Measurements from ENCODE around the gene RNF144B. TPM values are rescaled to one million over a fixed set of nuclear protein-coding genes. Genes with fewer than 3 reads are reported as not detected.

Gene RNF144B
- total RNA-seq, 1 donor from 2014 or later = 10.2 TPM

DNA sequence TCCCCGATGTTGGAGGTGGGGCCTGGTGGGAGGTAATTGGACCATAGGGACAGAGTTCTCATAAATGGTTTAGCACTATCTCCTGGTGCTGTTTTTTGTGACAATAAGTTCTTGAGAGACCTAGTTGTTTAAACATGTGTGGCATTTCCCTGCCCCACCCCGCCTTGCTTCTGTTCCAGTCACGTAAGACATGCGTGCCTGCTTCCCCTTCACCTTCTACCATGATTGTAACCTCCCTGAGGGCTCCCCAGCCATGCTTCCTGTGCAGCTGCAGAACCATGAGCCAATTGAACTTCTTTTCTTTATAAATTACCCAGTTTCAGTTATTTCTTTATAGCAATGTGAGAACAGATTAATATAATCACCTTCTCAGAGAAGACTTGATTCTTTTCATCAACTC lies 2.5 kb upstream of the RNF144B start:
- H3K4me3 Mint-ChIP-seq (ENCODE audit: unreplicated experiment) = no peak overlapping the region
- DNase-seq (ENCODE audit: low spot score) = no peak
- no peaks in the 10 kb centered on the region for H3K9me3 Mint-ChIP-seq (ENCODE audit: low read depth)
- TF ChIP-seq, protein P1, sequence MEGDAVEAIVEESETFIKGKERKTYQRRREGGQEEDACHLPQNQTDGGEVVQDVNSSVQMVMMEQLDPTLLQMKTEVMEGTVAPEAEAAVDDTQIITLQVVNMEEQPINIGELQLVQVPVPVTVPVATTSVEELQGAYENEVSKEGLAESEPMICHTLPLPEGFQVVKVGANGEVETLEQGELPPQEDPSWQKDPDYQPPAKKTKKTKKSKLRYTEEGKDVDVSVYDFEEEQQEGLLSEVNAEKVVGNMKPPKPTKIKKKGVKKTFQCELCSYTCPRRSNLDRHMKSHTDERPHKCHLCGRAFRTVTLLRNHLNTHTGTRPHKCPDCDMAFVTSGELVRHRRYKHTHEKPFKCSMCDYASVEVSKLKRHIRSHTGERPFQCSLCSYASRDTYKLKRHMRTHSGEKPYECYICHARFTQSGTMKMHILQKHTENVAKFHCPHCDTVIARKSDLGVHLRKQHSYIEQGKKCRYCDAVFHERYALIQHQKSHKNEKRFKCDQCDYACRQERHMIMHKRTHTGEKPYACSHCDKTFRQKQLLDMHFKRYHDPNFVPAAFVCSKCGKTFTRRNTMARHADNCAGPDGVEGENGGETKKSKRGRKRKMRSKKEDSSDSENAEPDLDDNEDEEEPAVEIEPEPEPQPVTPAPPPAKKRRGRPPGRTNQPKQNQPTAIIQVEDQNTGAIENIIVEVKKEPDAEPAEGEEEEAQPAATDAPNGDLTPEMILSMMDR (IDR thresholded peaks at IDR 0.05) = no peak
- no peaks in the 10 kb centered on the region for H3K36me3 Mint-ChIP-seq (ENCODE audit: low read depth)
- no peak overlapping the region for H3K27ac Mint-ChIP-seq (ENCODE audit: unreplicated experiment)
- H3K27me3 Mint-ChIP-seq (ENCODE audit: low read depth) = no peaks in the 10 kb centered on the region
- peaks cover 29% of the 10 kb centered on the region for H3K4me1 Mint-ChIP-seq (ENCODE audit: low read depth)

DNA sequence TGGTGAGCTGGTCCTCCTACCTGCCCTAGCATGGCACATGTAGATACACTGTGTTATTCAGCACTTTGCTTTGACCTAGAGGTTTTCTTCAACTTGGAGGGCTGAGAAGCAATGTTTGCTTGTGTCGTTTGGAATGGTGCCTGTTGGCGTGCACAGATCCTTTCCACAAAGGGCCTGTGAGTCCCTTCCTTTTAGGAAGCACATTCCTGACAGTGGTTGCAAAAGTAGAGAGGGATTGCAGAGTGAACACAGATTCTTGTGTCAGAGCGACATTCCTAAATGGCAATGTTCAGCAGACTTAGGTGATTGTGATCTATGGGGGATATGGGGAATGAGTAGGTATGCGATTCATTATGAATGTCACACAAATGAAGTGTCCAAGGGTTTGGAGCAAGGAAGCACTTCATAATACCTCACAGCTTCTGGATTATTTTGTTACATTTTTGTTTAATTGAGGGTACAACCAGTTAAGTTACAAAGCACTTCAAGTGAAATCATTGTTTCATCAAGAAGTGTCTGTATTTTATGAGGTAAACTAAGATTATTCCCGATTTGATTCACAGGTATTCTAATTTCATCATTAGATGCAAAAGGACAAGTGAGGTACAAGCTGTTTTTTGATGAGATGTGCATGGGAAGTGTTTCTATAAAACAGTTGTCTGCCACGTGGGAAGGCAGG lies 713 bp upstream of the RNF144B start:
- Mint-ChIP-seq H3K27ac (ENCODE audit: unreplicated experiment) (peak overlapping the region; percentile 14), H3K27me3 (ENCODE audit: low read depth) (no peaks in the 10 kb centered on the region), H3K4me3 (ENCODE audit: unreplicated experiment) (peak overlapping the region; percentile 80), H3K4me1 (ENCODE audit: low read depth) (peaks cover 47% of the 10 kb centered on the region), H3K36me3 (ENCODE audit: low read depth) (no peaks in the 10 kb centered on the region), H3K9me3 (ENCODE audit: low read depth) (no peaks in the 10 kb centered on the region)
- no peak for DNase-seq (ENCODE audit: low spot score)
- TF ChIP-seq, protein P1 (IDR thresholded peaks at IDR 0.05) = no peak

DNA sequence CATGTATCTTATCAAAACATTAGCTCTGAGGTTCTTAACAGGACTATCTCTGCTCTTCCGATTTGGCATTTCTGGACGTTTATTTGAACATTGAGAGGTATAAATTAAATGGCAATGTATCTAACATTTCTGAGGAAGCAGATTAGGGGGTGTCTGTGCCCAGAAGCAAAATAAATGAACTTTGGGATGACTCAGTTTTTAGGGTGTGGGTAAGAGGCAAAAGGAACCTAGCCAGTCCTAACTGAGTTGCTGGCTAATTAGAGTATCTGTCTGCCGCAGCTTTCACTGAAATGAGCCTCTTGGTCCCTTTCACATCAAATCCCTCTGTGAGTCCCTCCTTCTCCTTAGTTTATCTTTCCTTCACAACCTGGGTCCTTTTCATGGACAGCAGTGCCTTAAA lies 1.1 kb downstream of the RNF144B start:
- Mint-ChIP-seq H3K9me3 (ENCODE audit: low read depth) (no peaks in the 10 kb centered on the region), H3K4me1 (ENCODE audit: low read depth) (peaks cover 49% of the 10 kb centered on the region), H3K27me3 (ENCODE audit: low read depth) (no peaks in the 10 kb centered on the region), H3K36me3 (ENCODE audit: low read depth) (no peaks in the 10 kb centered on the region), H3K27ac (ENCODE audit: unreplicated experiment) (peak overlapping the region; percentile 89), H3K4me3 (ENCODE audit: unreplicated experiment) (peak overlapping the region; percentile 80)
- DNase-seq (ENCODE audit: low spot score) = no peak
- TF ChIP-seq, protein P1 (IDR thresholded peaks at IDR 0.05) = no peak

DNA sequence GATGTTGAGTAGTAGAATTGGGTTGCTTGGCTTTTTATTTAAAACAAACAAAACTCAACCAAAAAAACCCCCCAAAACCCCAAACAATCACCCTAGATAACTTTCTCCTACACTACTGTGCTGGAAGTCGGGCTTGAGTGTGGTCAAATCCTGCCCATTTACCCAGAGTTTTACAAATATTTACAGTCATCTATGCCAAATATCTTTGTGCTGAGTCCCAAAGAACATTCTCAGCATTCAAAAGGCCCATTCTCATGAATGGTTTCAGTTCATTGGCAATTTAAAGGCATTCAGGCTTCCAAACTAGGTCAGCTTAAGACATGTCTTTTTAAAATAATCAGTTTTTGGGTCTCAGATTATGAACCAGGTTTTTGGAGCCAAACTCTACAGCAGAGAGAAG lies 1.8 kb downstream of the RNF144B start:
- DNase-seq (ENCODE audit: low spot score) = no peak
- H3K9me3 Mint-ChIP-seq (ENCODE audit: low read depth) = no peaks in the 10 kb centered on the region
- H3K4me1 Mint-ChIP-seq (ENCODE audit: low read depth) = peaks cover 55% of the 10 kb centered on the region
- no peaks in the 10 kb centered on the region for H3K27me3 Mint-ChIP-seq (ENCODE audit: low read depth)
- peak overlapping the region; percentile 80 for H3K4me3 Mint-ChIP-seq (ENCODE audit: unreplicated experiment)
- H3K36me3 Mint-ChIP-seq (ENCODE audit: low read depth) = no peaks in the 10 kb centered on the region
- TF ChIP-seq, protein P1 (IDR thresholded peaks at IDR 0.05) = no peak
- H3K27ac Mint-ChIP-seq (ENCODE audit: unreplicated experiment) = peak overlapping the region; percentile 89

DNA sequence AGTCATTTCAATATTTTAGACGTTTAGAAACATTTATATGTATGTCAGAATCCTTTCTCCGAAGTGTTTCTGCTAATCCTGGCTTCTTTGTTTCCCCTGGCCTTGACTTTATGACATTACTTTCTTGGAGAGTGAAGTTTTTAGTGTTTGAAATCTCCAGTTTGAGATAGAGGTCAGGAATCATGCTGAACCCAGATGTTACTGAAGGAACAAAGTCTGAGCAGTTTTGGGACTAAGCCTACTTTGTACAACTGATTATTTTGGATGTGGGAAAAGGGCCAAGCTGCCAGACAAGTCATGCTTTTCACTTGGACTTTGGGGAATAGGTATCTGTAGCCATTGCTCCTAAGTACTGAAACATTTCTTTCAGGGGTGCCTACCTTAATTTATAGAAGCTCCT lies 2.3 kb downstream of the RNF144B start:
- Mint-ChIP-seq H3K27ac (ENCODE audit: unreplicated experiment) (peak overlapping the region; percentile 89), H3K4me3 (ENCODE audit: unreplicated experiment) (no peak overlapping the region), H3K27me3 (ENCODE audit: low read depth) (no peaks in the 10 kb centered on the region), H3K4me1 (ENCODE audit: low read depth) (peaks cover 57% of the 10 kb centered on the region), H3K36me3 (ENCODE audit: low read depth) (no peaks in the 10 kb centered on the region), H3K9me3 (ENCODE audit: low read depth) (no peaks in the 10 kb centered on the region)
- TF ChIP-seq, protein P1 (IDR thresholded peaks at IDR 0.05) = no peak
- no peak for DNase-seq (ENCODE audit: low spot score)

Data from chondrocyte (in vitro differentiated cells).